ENCODE results near the gene SMO.

SMO gene

DNA sequence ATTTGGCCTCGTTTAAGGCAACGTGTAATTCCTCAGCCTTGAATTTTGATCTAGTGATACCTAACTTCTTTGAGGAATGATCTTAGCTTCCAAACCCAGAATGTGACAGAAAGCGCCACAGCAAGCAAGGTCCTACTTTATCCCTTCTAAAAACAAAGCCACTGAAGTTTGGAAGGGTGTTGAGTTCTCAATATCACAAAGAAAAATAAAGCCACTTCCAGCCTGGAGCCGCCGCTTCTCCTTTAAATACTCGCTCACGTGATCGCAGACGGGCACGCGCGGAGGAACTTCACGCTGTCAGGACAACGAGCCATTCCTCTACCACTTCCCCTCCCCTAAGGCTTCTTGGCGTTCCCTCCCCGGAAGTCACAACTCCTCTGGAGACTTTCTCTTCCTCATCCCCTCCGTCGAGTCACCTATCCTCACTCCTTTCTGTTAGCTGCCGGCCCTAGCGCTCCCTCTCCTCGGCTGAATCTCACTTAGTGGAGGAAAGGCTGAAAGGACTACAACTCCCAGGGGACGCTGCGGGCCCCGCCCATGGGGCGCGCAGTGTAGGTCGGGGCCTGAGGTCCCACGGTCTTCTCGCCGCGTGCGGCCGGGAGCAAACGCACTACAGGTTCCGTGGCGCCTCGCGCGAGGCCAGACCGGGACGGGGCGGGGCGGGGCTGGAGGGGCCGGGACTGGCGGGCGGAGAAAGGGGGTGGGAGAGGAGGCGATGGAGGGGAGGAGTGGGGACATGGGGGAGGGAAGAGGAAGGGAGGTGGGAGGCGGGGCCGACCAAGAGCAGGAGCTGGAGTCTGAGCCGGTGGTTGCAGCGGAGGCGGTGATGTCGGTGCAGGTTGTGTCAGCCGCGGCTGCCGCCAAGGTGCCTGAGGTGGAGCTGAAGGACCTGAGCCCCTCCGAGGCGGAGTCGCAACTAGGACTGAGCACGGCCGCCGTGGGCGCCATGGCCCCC is 36.1 kb downstream of the SMO start, which contains the start of gene AHCYL2:
TSS of gene AHCYL2 (plus strand) at position 780 of the 955 bp plus-strand sequence.
- TF ChIP-seq, protein P1, sequence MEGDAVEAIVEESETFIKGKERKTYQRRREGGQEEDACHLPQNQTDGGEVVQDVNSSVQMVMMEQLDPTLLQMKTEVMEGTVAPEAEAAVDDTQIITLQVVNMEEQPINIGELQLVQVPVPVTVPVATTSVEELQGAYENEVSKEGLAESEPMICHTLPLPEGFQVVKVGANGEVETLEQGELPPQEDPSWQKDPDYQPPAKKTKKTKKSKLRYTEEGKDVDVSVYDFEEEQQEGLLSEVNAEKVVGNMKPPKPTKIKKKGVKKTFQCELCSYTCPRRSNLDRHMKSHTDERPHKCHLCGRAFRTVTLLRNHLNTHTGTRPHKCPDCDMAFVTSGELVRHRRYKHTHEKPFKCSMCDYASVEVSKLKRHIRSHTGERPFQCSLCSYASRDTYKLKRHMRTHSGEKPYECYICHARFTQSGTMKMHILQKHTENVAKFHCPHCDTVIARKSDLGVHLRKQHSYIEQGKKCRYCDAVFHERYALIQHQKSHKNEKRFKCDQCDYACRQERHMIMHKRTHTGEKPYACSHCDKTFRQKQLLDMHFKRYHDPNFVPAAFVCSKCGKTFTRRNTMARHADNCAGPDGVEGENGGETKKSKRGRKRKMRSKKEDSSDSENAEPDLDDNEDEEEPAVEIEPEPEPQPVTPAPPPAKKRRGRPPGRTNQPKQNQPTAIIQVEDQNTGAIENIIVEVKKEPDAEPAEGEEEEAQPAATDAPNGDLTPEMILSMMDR (IDR thresholded peaks at IDR 0.05; ENCODE audit: low read depth, low read length) = no peak
- peak; percentile 92 for DNase-seq (ENCODE audit: extremely low read depth, low read depth)

DNA sequence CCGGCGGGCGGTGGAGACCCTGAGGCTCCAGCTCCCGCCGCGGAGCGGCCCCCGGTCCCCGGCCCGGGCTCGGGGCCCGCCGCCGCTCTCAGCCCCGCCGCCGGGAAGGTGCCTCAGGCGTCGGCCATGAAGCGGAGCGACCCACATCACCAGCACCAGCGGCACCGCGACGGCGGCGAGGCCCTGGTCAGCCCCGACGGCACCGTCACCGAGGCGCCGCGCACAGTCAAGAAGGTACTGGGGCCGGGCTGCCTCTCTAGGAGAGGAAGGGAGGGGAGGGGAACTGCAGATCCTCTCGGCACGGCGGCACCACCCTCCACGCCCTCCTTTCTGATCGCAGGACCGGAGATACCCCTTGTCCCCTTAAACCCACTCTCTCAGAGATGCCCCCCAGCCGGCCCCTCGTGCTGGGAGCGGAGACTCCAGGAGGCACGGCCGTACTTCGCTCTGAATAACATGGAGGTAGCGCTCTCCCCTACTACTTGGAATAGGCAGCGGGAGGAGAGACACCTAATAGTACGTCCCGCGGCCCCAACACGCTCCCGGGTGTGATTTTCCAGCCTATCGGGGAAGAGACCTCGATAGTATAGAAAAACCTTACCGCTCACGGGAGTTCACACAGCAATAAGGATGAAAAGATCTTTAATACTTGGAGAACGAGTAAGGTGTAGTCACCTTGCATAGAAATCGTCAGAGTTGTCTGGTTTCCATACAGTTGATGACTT is 36.9 kb downstream of the SMO start:
- TF ChIP-seq, protein P1 (IDR thresholded peaks at IDR 0.05; ENCODE audit: low read depth, low read length) = no peak
- DNase-seq (ENCODE audit: extremely low read depth, low read depth) = no peak

DNA sequence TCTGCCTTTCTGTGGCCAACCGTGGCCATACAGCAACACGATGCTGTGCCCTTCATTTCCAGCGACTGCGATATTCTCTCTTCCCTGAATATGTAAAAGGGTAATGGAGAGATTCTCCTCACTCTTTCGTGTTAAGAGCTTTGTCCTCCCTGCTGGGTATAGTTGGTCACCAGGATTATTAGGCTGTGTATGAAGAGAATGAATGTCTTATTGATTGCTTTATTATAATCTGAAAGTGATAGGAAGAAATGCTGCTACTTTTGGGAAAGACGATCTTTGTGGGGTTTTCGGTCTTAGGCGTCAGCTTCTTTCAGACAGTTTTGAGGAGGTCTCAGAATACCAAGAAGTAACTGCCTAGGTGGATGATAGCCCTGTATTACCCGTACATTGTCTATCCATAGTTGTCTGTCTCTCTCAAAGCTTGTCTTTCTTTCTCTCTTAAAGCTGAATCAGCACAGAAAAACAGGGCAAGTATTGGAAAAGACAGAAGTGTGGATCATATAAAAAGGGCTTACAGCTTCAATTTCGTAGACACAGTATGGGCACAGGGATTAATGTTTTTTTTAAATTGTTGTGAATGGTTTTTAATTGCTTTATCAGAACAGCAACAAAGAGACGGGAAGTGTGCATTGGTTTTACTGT is 37.6 kb downstream of the SMO start:
- no peak for DNase-seq (ENCODE audit: extremely low read depth, low read depth)
- TF ChIP-seq, protein P1 (IDR thresholded peaks at IDR 0.05; ENCODE audit: low read depth, low read length) = no peak

DNA sequence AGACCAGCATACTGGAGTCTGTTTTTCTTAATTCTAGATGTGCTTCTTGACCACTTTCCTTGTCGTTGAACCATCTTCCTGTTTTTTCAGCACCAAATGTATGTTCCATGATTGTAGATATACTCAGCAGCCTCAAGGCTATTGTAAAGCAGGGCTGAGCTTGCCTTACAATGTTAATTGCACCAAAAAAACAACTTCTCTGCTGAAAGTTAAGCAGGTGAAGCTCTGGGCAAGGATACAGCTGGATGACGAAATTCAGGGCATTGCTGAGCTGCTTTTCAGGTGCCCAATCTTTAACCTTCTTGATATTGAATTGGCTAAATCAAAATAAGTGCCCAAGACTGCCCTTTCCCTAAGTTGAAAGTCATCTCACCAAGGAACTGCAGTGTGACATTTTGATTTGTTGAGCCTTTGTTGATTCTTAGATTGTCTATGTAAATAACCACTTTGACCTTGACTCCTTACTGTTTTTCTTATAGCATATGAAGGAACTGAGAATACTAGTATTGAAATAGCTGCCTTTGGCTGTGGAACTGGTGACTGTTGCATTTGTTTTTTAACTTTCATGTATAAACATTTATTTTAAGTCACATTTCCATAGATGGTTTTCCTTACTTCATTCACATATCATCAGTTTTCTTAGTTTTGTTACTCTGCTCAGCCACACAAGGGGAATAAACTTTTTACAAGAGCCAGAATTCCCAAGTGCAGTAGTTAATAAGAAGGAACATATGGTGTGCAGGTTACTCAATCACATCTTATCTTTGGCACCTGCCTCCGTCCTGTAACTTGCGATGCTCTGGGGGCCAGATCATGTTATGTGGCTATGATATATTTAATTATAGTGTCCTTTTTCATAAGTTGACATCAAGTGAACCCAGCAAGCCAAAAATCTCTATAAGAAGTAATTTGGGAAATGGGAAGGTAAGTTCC is 39.5 kb downstream of the SMO start:
- TF ChIP-seq, protein P1 (IDR thresholded peaks at IDR 0.05; ENCODE audit: low read depth, low read length) = no peak
- DNase-seq (ENCODE audit: extremely low read depth, low read depth) = no peak

DNA sequence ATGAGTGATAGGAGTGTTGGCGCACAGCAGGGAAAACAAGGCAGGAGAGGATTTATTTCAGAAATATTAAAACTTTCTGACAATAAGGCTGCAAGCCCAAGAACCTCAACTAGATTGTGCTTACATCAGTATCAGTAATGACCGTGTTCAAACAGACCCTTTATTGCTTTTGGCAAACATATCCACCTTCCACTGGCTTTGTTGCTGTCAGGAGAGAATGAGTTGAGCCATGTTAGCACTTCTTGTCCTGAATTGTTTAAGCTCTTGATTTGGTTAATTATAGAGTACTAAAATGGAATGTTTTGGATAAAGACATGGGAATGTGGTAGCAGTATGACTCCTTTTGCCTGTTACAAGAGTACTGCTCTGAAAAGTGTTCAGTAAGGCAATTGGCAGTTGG is 40.2 kb downstream of the SMO start:
- TF ChIP-seq, protein P1 (IDR thresholded peaks at IDR 0.05; ENCODE audit: low read depth, low read length) = no peak
- no peak for DNase-seq (ENCODE audit: extremely low read depth, low read depth)

DNA sequence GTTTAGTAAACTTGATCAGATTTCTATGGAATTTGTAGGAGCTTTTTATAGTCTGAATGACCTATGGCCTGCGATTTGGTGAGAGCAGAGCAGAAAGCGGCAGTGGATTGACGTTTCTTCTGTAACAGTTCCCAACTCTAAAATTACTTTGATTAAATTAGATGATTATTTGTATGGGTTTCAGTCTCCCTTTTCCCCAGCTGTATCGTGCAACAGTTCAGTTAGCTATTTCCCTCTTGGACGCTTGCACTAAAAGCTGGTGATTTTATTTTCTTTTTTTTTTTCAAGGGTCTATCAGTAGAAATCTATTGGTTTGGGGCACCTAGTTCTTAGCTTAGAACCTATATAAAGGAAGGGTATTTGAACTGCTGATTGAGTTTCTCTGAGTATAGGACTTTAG is 43.2 kb downstream of the SMO start:
- TF ChIP-seq, protein P1 (IDR thresholded peaks at IDR 0.05; ENCODE audit: low read depth, low read length) = no peak
- no peak for DNase-seq (ENCODE audit: extremely low read depth, low read depth)

All from AG09319 (cell line).